ENCODE results near the gene MIX23. TPM values are rescaled to one million over a fixed set of nuclear protein-coding genes. Genes with fewer than 3 reads are reported as not detected.

The MIX23 gene
- total RNA-seq, 1 experiment from 2014 or later, result 85.2 TPM

GRCh38 chr3:122342803-122343202 is 40.2 kb downstream of the MIX23 start:
- intact Hi-C loops (cut with micrococcal nuclease; ENCODE audit: unreplicated experiment), result no loop called here
- no peak for TF ChIP-seq CTCF (IDR thresholded peaks at IDR 0.05; ENCODE audit: insufficient read depth in 1 of 2, low read depth in 1 of 2, low read length in 1 of 2, severe bottlenecking in 1 of 2, unreplicated experiment in 1 of 2)
- DNase-seq, result no peak
- H3K9me3 ChIP-seq, result no peaks in the 10 kb centered on the region; the same call in 1 of the 2 replicates
- POLR2A ChIA-PET, result no interaction called here
- H3K27me3 ChIP-seq (replicated peaks; ENCODE audit: control insufficient read depth, insufficient read depth, low read length), result no peaks in the 10 kb centered on the region
- CTCF ChIA-PET, result no interaction called here
- H3K27ac Mint-ChIP-seq (ENCODE audit: unreplicated experiment), result no peak overlapping the region
- peaks cover 4% of the 10 kb centered on the region for H3K9me3 Mint-ChIP-seq (ENCODE audit: unreplicated experiment)
- H3K4me1 Mint-ChIP-seq (ENCODE audit: low read depth, unreplicated experiment), result no peaks in the 10 kb centered on the region
- no peak overlapping the region for H3K4me3 ChIP-seq (ENCODE audit: low read depth, low read length)
- H3K27me3 Mint-ChIP-seq (ENCODE audit: insufficient read depth, unreplicated experiment), result no peaks in the 10 kb centered on the region
- H3K4me3 Mint-ChIP-seq (ENCODE audit: unreplicated experiment), result no peak overlapping the region
- H3K4me1 ChIP-seq, result no peaks in the 10 kb centered on the region
- no peaks in the 10 kb centered on the region for H3K36me3 ChIP-seq (ENCODE audit: control insufficient read depth, insufficient read depth, low read length)
- BruUV-seq (replicated peaks), result no TSS peak
- no peaks in the 10 kb centered on the region for H3K36me3 Mint-ChIP-seq (ENCODE audit: insufficient read depth, unreplicated experiment)

GRCh38 chr3:122332551-122332950 is 50.5 kb downstream of the MIX23 start:
- POLR2A ChIA-PET, result no interaction called here
- intact Hi-C loops (cut with micrococcal nuclease; ENCODE audit: unreplicated experiment), result no loop called here
- no TSS peak for BruUV-seq (replicated peaks)
- Mint-ChIP-seq H3K27ac (ENCODE audit: unreplicated experiment) (no peak overlapping the region), H3K36me3 (ENCODE audit: insufficient read depth, unreplicated experiment) (no peaks in the 10 kb centered on the region), H3K4me1 (ENCODE audit: low read depth, unreplicated experiment) (no peaks in the 10 kb centered on the region), H3K27me3 (ENCODE audit: insufficient read depth, unreplicated experiment) (peaks cover 6% of the 10 kb centered on the region), H3K4me3 (ENCODE audit: unreplicated experiment) (no peak overlapping the region), H3K9me3 (ENCODE audit: unreplicated experiment) (no peaks in the 10 kb centered on the region)
- no peak for DNase-seq
- no peak for TF ChIP-seq CTCF (IDR thresholded peaks at IDR 0.05; ENCODE audit: insufficient read depth in 1 of 2, low read depth in 1 of 2, low read length in 1 of 2, severe bottlenecking in 1 of 2, unreplicated experiment in 1 of 2)
- no peaks in the 10 kb centered on the region for H3K9me3 ChIP-seq
- CTCF ChIA-PET, result no interaction called here
- no peaks in the 10 kb centered on the region for H3K4me1 ChIP-seq
- H3K27me3 ChIP-seq (replicated peaks; ENCODE audit: control insufficient read depth, insufficient read depth, low read length), result no peaks in the 10 kb centered on the region
- no peaks in the 10 kb centered on the region for H3K36me3 ChIP-seq (ENCODE audit: control insufficient read depth, insufficient read depth, low read length)
- H3K4me3 ChIP-seq (ENCODE audit: low read depth, low read length), result no peak overlapping the region

GRCh38 chr3:122331886-122332285 is 51.1 kb downstream of the MIX23 start:
- H3K36me3 Mint-ChIP-seq (ENCODE audit: insufficient read depth, unreplicated experiment), result no peaks in the 10 kb centered on the region
- intact Hi-C loops (cut with micrococcal nuclease; ENCODE audit: unreplicated experiment), result no loop called here
- Histone ChIP-seq H3K4me1 (no peaks in the 10 kb centered on the region), H3K4me3 (ENCODE audit: low read depth, low read length) (no peak overlapping the region), H3K27me3 (replicated peaks; ENCODE audit: control insufficient read depth, insufficient read depth, low read length) (no peaks in the 10 kb centered on the region), H3K36me3 (ENCODE audit: control insufficient read depth, insufficient read depth, low read length) (no peaks in the 10 kb centered on the region), H3K9me3 (no peaks in the 10 kb centered on the region)
- TF ChIP-seq CTCF (IDR thresholded peaks at IDR 0.05; ENCODE audit: insufficient read depth in 1 of 2, low read depth in 1 of 2, low read length in 1 of 2, severe bottlenecking in 1 of 2, unreplicated experiment in 1 of 2), result no peak
- H3K27ac Mint-ChIP-seq (ENCODE audit: unreplicated experiment), result no peak overlapping the region
- DNase-seq, result no peak
- CTCF ChIA-PET, result interaction anchor here (0.7 kb wide), 1 partner anchor 25 kb away, joined by 3 read pairs; no protein-coding TSS in a partner anchor
- H3K4me1 Mint-ChIP-seq (ENCODE audit: low read depth, unreplicated experiment), result no peaks in the 10 kb centered on the region
- no TSS peak for BruUV-seq (replicated peaks)
- POLR2A ChIA-PET, result no interaction called here
- no peak overlapping the region for H3K4me3 Mint-ChIP-seq (ENCODE audit: unreplicated experiment)
- no peaks in the 10 kb centered on the region for H3K9me3 Mint-ChIP-seq (ENCODE audit: unreplicated experiment)
- H3K27me3 Mint-ChIP-seq (ENCODE audit: insufficient read depth, unreplicated experiment), result peaks cover 6% of the 10 kb centered on the region

All from Caco-2 (cell line).